Sigmoid colon (tissue), 4 donors: ENCODE measurements around the gene ENTHD1.

Experiments used
- CTCF ChIP-seq, 4 experiments: fragments of 450-650 bp in 3 of 4; fragments of 200-600 bp in 1 of 4; IDR thresholded peaks; one replicate each; pipeline ENCODE4 v1.5.1; 2016 to 2019; ENCODE audit warnings: antibody characterized with exemption in 4 of 4, mild to moderate bottlenecking in 3 of 4, moderate library complexity in 2 of 4
- EP300 ChIP-seq, 4 donors: sonication (generic); formaldehyde crosslinking; IDR thresholded peaks; one replicate each; pipeline ENCODE4 v1.6.1; 2017; ENCODE audit warnings: antibody characterized with exemption in 4 of 4
- POLR2A ChIP-seq, 2 donors: fragments of 450-650 bp; IDR thresholded peaks; one replicate each; pipeline ENCODE4 v1.6.1; 2016; ENCODE audit warnings: antibody characterized with exemption in 2 of 2, mild to moderate bottlenecking in 2 of 2, moderate library complexity in 2 of 2
- POLR2AphosphoS5 ChIP-seq, 4 donors: sonication (generic); formaldehyde crosslinking; IDR thresholded peaks; one replicate each; pipeline ENCODE4 v1.6.1; 2017; ENCODE audit warnings: antibody characterized with exemption in 4 of 4

- no peak for TF ChIP-seq CTCF (IDR thresholded peaks at IDR 0.05)
- TF ChIP-seq POLR2A (IDR thresholded peaks at IDR 0.05): no peak
- no peak for TF ChIP-seq POLR2AphosphoS5 (IDR thresholded peaks at IDR 0.05)
- TF ChIP-seq EP300 (IDR thresholded peaks at IDR 0.05): no peak
These were observed 115.7 kb downstream of the ENTHD1 start for GRCh38 chr22:39777716-39778454.
